ENCODE results near the gene ARHGAP26. TPM values are rescaled to one million over a fixed set of nuclear protein-coding genes. Genes with fewer than 3 reads are reported as not detected.

ARHGAP26 gene
- total and polyA plus RNA-seq, 2 experiments from 2014 or later = 9.5 to 16.8 TPM

- TF ChIP-seq REST (IDR thresholded peaks at IDR 0.05; ENCODE audit: unreplicated experiment) = no peak
- no peak for TF ChIP-seq POLR2AphosphoS5 (IDR thresholded peaks at IDR 0.05; ENCODE audit: low read depth)
These were observed 405.9 kb downstream of the ARHGAP26 start (continued) for GRCh38 chr5:143176048-143176447.

- H3K27me3 Mint-ChIP-seq (ENCODE audit: insufficient read depth, low read depth, poor library complexity) = no peaks in the 10 kb centered on the region
- H3K9me3 Mint-ChIP-seq = no peaks in the 10 kb centered on the region
- no peak overlapping the region for H3K4me3 Mint-ChIP-seq
- DNase-seq (ENCODE audit: low spot score) (no peak), ATAC-seq (no peak)
- Histone ChIP-seq H3K79me2 (replicated peaks; ENCODE audit: insufficient read depth) (no peaks in the 10 kb centered on the region), H2AFZ (no peak overlapping the region), H4K20me1 (replicated peaks; ENCODE audit: insufficient read depth) (no peaks in the 10 kb centered on the region), H3K36me3 (ENCODE audit: insufficient read depth) (no peaks in the 10 kb centered on the region), H3K27ac (ENCODE audit: low read depth) (no peak overlapping the region), H3K4me2 (no peak overlapping the region), H3K9me2 (ENCODE audit: insufficient read depth) (no peaks in the 10 kb centered on the region), H3K4me3 (no peak overlapping the region), H3F3A (replicated peaks; ENCODE audit: low read depth) (no peaks in the 10 kb centered on the region), H3K27me3 (ENCODE audit: insufficient read depth) (no peaks in the 10 kb centered on the region), H3K4me1 (ENCODE audit: insufficient read depth) (peaks cover 14% of the 10 kb centered on the region; the same call in 1 of the 2 replicates)
- peaks cover 22% of the 10 kb centered on the region for H3K4me1 Mint-ChIP-seq
- no peaks in the 10 kb centered on the region; the same call in 2 of the 3 replicates for H3K36me3 Mint-ChIP-seq (ENCODE audit: low read depth)
- H3K27ac Mint-ChIP-seq = no peak overlapping the region
- no peak for TF ChIP-seq EZH2phosphoT487 (IDR thresholded peaks at IDR 0.05; ENCODE audit: unreplicated experiment)
- TF ChIP-seq CREB1 (CRISPR knock-in tag; IDR thresholded peaks at IDR 0.05; ENCODE audit: low read depth) = no peak
- TF ChIP-seq ZNF331 (CRISPR knock-in tag; IDR thresholded peaks at IDR 0.05; ENCODE audit: low read depth) = no peak
- TF ChIP-seq POLR2AphosphoS5 (IDR thresholded peaks at IDR 0.05; ENCODE audit: low read depth) = no peak
- TF ChIP-seq, protein P1, sequence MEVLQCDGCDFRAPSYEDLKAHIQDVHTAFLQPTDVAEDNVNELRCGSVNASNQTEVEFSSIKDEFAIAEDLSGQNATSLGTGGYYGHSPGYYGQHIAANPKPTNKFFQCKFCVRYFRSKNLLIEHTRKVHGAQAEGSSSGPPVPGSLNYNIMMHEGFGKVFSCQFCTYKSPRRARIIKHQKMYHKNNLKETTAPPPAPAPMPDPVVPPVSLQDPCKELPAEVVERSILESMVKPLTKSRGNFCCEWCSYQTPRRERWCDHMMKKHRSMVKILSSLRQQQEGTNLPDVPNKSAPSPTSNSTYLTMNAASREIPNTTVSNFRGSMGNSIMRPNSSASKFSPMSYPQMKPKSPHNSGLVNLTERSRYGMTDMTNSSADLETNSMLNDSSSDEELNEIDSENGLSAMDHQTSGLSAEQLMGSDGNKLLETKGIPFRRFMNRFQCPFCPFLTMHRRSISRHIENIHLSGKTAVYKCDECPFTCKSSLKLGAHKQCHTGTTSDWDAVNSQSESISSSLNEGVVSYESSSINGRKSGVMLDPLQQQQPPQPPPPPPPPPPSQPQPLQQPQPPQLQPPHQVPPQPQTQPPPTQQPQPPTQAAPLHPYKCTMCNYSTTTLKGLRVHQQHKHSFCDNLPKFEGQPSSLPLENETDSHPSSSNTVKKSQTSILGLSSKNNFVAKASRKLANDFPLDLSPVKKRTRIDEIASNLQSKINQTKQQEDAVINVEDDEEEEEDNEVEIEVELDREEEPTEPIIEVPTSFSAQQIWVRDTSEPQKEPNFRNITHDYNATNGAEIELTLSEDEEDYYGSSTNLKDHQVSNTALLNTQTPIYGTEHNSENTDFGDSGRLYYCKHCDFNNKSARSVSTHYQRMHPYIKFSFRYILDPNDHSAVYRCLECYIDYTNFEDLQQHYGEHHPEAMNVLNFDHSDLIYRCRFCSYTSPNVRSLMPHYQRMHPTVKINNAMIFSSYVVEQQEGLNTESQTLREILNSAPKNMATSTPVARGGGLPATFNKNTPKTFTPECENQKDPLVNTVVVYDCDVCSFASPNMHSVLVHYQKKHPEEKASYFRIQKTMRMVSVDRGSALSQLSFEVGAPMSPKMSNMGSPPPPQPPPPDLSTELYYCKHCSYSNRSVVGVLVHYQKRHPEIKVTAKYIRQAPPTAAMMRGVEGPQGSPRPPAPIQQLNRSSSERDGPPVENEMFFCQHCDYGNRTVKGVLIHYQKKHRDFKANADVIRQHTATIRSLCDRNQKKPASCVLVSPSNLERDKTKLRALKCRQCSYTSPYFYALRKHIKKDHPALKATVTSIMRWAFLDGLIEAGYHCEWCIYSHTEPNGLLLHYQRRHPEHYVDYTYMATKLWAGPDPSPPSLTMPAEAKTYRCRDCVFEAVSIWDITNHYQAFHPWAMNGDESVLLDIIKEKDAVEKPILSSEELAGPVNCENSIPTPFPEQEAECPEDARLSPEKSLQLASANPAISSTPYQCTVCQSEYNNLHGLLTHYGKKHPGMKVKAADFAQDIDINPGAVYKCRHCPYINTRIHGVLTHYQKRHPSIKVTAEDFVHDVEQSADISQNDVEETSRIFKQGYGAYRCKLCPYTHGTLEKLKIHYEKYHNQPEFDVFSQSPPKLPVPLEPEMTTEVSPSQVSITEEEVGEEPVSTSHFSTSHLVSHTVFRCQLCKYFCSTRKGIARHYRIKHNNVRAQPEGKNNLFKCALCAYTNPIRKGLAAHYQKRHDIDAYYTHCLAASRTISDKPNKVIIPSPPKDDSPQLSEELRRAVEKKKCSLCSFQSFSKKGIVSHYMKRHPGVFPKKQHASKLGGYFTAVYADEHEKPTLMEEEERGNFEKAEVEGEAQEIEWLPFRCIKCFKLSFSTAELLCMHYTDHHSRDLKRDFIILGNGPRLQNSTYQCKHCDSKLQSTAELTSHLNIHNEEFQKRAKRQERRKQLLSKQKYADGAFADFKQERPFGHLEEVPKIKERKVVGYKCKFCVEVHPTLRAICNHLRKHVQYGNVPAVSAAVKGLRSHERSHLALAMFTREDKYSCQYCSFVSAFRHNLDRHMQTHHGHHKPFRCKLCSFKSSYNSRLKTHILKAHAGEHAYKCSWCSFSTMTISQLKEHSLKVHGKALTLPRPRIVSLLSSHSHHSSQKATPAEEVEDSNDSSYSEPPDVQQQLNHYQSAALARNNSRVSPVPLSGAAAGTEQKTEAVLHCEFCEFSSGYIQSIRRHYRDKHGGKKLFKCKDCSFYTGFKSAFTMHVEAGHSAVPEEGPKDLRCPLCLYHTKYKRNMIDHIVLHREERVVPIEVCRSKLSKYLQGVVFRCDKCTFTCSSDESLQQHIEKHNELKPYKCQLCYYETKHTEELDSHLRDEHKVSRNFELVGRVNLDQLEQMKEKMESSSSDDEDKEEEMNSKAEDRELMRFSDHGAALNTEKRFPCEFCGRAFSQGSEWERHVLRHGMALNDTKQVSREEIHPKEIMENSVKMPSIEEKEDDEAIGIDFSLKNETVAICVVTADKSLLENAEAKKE (CRISPR knock-in tag; IDR thresholded peaks at IDR 0.05) = no peak
- TF ChIP-seq EZH2 (IDR thresholded peaks at IDR 0.05; ENCODE audit: low read depth, unreplicated experiment) = no peak
These were observed 407.2 kb downstream of the ARHGAP26 start for GRCh38 chr5:143177263-143177983.

Measured in GM23338 (cell line).